ENCODE measurements around the gene HOXB2.

HOXB2 gene

DNA sequence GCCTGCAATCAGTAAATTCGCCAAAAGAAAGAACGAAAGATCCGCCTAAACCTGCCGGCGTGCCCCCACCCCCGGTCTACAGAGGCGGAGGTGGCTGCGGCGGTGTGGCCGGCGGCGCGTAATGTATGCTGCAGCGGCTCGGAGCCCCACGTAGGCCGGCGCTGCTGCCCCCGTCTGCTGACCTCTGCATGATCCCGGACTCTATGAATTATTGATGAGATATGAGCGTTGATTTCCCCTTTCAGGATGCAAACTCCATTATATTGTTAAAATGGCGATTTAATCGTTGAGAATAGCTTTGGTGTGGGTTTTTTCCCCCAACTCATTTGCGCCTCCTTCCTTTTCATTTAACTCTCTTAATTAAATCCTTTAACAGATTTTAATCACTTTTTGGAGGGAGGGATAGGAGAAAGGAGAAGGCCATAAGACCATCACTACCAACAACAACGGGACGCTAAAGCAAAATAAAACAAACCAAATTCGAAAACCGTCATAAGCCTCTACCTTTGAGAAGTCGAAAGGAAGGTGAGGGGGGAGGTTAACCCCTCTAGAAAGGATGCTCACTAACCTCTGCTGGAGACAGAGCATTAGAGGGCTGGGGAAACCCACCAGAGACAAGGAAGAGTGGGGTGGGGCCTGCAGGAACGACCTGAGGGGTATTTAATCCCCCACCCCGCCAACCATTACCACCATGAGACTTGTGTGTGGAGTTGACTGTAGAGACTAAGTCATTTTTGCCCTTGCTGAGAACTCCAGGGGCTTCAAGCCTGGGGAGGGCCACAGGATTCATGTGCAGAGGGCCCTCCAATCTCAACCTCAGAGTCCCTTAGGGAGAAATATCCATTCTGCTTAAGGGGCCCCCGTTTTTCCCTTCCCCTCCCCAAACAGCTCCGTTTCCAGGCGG is 41.7 kb upstream of the HOXB2 start (continued):
- TF ChIP-seq POU6F1 (CRISPR knock-in tag; IDR thresholded peaks at IDR 0.05; ENCODE audit: borderline replicate concordance, low read depth) = no peak
- no peak for TF ChIP-seq SNAI2 (CRISPR knock-in tag; IDR thresholded peaks at IDR 0.05)
- TF ChIP-seq TSHZ2 (CRISPR knock-in tag; IDR thresholded peaks at IDR 0.05) = no peak
- TF ChIP-seq ARNTL (CRISPR knock-in tag; IDR thresholded peaks at IDR 0.05; ENCODE audit: borderline replicate concordance, low read depth) = no peak

- no peak for ATAC-seq
- TF ChIP-seq OSR1 (CRISPR knock-in tag; IDR thresholded peaks at IDR 0.05) = no peak
- TF ChIP-seq PPARA (CRISPR knock-in tag; IDR thresholded peaks at IDR 0.05; ENCODE audit: borderline replicate concordance) = no peak
- TF ChIP-seq RARB (CRISPR knock-in tag; IDR thresholded peaks at IDR 0.05) = no peak
These were observed 39.4 kb upstream of the HOXB2 start for GRCh38 chr17:48584223-48584741.

GRCh38 chr17:48583708-48584222 is 38.9 kb upstream of the HOXB2 start:
- no peak for ATAC-seq
- no peak for TF ChIP-seq ZNF70 (CRISPR knock-in tag; IDR thresholded peaks at IDR 0.05)
- TF ChIP-seq BACH2 (CRISPR knock-in tag; IDR thresholded peaks at IDR 0.05; ENCODE audit: borderline replicate concordance) = no peak
- no peak for TF ChIP-seq ZNF8 (CRISPR knock-in tag; IDR thresholded peaks at IDR 0.05)
- no peak for TF ChIP-seq ZC3H10 (CRISPR knock-in tag; IDR thresholded peaks at IDR 0.05)
- TF ChIP-seq, protein P1, sequence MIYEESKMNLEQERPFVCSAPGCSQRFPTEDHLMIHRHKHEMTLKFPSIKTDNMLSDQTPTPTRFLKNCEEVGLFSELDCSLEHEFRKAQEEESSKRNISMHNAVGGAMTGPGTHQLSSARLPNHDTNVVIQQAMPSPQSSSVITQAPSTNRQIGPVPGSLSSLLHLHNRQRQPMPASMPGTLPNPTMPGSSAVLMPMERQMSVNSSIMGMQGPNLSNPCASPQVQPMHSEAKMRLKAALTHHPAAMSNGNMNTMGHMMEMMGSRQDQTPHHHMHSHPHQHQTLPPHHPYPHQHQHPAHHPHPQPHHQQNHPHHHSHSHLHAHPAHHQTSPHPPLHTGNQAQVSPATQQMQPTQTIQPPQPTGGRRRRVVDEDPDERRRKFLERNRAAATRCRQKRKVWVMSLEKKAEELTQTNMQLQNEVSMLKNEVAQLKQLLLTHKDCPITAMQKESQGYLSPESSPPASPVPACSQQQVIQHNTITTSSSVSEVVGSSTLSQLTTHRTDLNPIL (CRISPR knock-in tag; IDR thresholded peaks at IDR 0.05; ENCODE audit: low read depth) = no peak
- TF ChIP-seq GLIS3 (CRISPR knock-in tag; IDR thresholded peaks at IDR 0.05) = no peak
- TF ChIP-seq TSHZ2 (CRISPR knock-in tag; IDR thresholded peaks at IDR 0.05) = no peak
- TF ChIP-seq ARNTL (CRISPR knock-in tag; IDR thresholded peaks at IDR 0.05; ENCODE audit: borderline replicate concordance, low read depth) = no peak
- no peak for TF ChIP-seq SNAI2 (CRISPR knock-in tag; IDR thresholded peaks at IDR 0.05)
- no peak for TF ChIP-seq ZNF565 (CRISPR knock-in tag; conservative IDR thresholded peaks at IDR 0.05; ENCODE audit: low read depth)
- TF ChIP-seq ESRRG (CRISPR knock-in tag; IDR thresholded peaks at IDR 0.05) = no peak
- TF ChIP-seq CSDC2 (CRISPR knock-in tag; IDR thresholded peaks at IDR 0.05) = no peak
- no peak for TF ChIP-seq TCF4 (CRISPR knock-in tag; IDR thresholded peaks at IDR 0.05; ENCODE audit: borderline replicate concordance)
- TF ChIP-seq OSR1 (CRISPR knock-in tag; IDR thresholded peaks at IDR 0.05) = no peak
- TF ChIP-seq TOX (CRISPR knock-in tag; IDR thresholded peaks at IDR 0.05; ENCODE audit: borderline replicate concordance) = no peak
- TF ChIP-seq, protein P2, sequence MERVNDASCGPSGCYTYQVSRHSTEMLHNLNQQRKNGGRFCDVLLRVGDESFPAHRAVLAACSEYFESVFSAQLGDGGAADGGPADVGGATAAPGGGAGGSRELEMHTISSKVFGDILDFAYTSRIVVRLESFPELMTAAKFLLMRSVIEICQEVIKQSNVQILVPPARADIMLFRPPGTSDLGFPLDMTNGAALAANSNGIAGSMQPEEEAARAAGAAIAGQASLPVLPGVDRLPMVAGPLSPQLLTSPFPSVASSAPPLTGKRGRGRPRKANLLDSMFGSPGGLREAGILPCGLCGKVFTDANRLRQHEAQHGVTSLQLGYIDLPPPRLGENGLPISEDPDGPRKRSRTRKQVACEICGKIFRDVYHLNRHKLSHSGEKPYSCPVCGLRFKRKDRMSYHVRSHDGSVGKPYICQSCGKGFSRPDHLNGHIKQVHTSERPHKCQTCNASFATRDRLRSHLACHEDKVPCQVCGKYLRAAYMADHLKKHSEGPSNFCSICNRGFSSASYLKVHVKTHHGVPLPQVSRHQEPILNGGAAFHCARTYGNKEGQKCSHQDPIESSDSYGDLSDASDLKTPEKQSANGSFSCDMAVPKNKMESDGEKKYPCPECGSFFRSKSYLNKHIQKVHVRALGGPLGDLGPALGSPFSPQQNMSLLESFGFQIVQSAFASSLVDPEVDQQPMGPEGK (CRISPR knock-in tag; IDR thresholded peaks at IDR 0.05; ENCODE audit: borderline replicate concordance) = no peak
- no peak for TF ChIP-seq PPARA (CRISPR knock-in tag; IDR thresholded peaks at IDR 0.05; ENCODE audit: borderline replicate concordance)
- no peak for TF ChIP-seq RARB (CRISPR knock-in tag; IDR thresholded peaks at IDR 0.05)
- no peak for TF ChIP-seq CSRNP3 (CRISPR knock-in tag; IDR thresholded peaks at IDR 0.05)
- TF ChIP-seq POU6F1 (CRISPR knock-in tag; IDR thresholded peaks at IDR 0.05; ENCODE audit: borderline replicate concordance, low read depth) = no peak
